Omental fat pad (tissue), 4 donors: ENCODE results near the gene HLTF. TPM values are rescaled to one million over a fixed set of nuclear protein-coding genes. Genes with fewer than 3 reads are reported as not detected.
A peak's percentile ranks its signal among the peaks of the same experiment; 100 is the strongest.
"Not testable (repeated sequence)": the region's sequence is repeated elsewhere in the genome, so short reads cannot be mapped to it uniquely, and the experiment has no call there.

Source experiments
- ATAC-seq: fragments of 150-250 bp; one replicate; pipeline ENCODE4 v1.9.1; 2016; ENCODE audit warnings: mild to moderate bottlenecking, moderate library complexity; ENCODE audit not compliant: low FRiP score
- DNase-seq: peaks from one replicate; pipeline ENCODE4 v3.0.0-alpha.2; 2019; ENCODE audit warnings: low spot score
- CTCF ChIP-seq, 3 donors: fragments of 450-650 bp; IDR thresholded peaks; one replicate each; pipeline ENCODE4 v1.5.1; 2016 to 2017; ENCODE audit warnings: antibody characterized with exemption in 3 of 3, mild to moderate bottlenecking in 3 of 3, moderate library complexity in 2 of 3
- total RNA-seq, 4 donors: library from RNA; depleted of rRNA; stranded (reverse); fragments of >200 nt; gene quantifications; one replicate each; pipeline ENCODE4 v1.1.0, GENCODE V29; 2016

HLTF gene
- total RNA-seq, 4 donors from 2014 or later, result 10.2 to 20.5 (median 18.3) TPM

GRCh38 chr3:148997623-148998022, 88.7 kb downstream of the HLTF start:
- TF ChIP-seq CTCF (IDR thresholded peaks at IDR 0.05), result no peak
- DNase-seq (no peak), ATAC-seq (no peak)

GRCh38 chr3:148992635-148993255, 93.6 kb downstream of the HLTF start:
- ATAC-seq (no peak), DNase-seq (no peak)
- TF ChIP-seq CTCF (IDR thresholded peaks at IDR 0.05), result no peak

GRCh38 chr3:148992027-148992634, 94.2 kb downstream of the HLTF start:
- peak; percentile 22 for ATAC-seq
- no peak for DNase-seq
- TF ChIP-seq CTCF (IDR thresholded peaks at IDR 0.05), result no peak

GRCh38 chr3:148991219-148992026, 94.9 kb downstream of the HLTF start, which contains the start of gene GYG1:
Gene GYG1 (plus strand): TSS chr3:148991540. CDS start chr3:148991641, 101 bp downstream.
- peak; percentile 58 for DNase-seq
- peak; percentile 93 for ATAC-seq
- no peak for TF ChIP-seq CTCF (IDR thresholded peaks at IDR 0.05)

GRCh38 chr3:148990236-148990635, 96.1 kb downstream of the HLTF start:
- ATAC-seq, result no peak
- no peak for DNase-seq

GRCh38 chr3:148987551-148987950, 98.8 kb downstream of the HLTF start:
- ATAC-seq, DNase-seq: not testable (repeated sequence)

More at GRCh38 chr3:148990236-148990635, 96.1 kb downstream of the HLTF start:
- no peak for TF ChIP-seq CTCF (IDR thresholded peaks at IDR 0.05)

GRCh38 chr3:148981273-148981672, 105.1 kb downstream of the HLTF start:
- no peak for ATAC-seq
- TF ChIP-seq CTCF (IDR thresholded peaks at IDR 0.05), result no peak
- DNase-seq, result no peak
